ENCODE measurements around the gene IGF2BP3.
A peak's percentile ranks its signal among the peaks of the same experiment; 100 is the strongest.

DNA sequence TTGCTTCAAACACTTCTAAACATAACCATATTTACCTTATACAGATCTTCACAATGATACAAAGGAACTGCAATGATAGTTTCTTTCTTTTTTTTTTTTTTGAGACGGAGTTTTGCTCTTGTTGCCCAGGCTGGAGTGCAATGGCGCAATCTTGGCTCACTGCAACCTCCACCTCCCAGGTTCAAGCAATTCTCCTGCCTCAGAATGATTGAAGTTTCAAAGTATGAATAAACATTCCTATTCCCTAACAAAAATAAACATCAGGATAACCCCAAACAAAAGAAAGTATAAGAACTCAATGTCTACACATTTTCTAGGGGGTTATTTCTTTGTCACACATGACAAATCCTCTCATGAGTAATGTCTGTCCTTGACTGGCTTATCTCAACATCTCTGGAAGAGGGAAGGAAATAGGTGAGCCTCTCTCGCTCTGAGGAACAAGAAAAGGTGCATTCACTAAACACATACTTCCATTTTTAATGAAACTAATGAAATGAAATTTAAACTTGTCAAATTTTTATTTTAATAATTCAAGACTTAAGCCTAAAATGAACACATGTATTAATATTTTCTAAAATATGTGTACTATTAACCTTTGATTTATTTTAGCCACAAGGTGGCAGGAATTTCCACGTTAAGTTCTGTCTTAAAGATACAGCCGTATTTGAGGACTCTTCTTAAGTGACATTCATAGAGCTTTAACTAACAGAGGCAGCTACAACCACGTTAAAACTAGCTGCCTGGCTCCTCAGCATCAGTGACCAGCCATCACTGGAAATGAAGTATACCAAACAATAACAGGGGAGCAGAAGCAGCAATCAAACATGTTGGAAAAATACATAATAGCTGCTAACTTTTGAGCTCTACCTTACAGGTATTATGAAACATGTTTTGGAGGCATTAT lies 112.8 kb downstream of the IGF2BP3 start:
- TF ChIP-seq, protein P1, sequence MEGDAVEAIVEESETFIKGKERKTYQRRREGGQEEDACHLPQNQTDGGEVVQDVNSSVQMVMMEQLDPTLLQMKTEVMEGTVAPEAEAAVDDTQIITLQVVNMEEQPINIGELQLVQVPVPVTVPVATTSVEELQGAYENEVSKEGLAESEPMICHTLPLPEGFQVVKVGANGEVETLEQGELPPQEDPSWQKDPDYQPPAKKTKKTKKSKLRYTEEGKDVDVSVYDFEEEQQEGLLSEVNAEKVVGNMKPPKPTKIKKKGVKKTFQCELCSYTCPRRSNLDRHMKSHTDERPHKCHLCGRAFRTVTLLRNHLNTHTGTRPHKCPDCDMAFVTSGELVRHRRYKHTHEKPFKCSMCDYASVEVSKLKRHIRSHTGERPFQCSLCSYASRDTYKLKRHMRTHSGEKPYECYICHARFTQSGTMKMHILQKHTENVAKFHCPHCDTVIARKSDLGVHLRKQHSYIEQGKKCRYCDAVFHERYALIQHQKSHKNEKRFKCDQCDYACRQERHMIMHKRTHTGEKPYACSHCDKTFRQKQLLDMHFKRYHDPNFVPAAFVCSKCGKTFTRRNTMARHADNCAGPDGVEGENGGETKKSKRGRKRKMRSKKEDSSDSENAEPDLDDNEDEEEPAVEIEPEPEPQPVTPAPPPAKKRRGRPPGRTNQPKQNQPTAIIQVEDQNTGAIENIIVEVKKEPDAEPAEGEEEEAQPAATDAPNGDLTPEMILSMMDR (IDR thresholded peaks at IDR 0.05): peak in 2 of 6 experiments; percentile 22 to 34
- no peak for TF ChIP-seq POLR2A (IDR thresholded peaks at IDR 0.05)
